ENCODE measurements around the gene SEMG1. TPM values are rescaled to one million over a fixed set of nuclear protein-coding genes. Genes with fewer than 3 reads are reported as not detected.

Gene SEMG1
- not detected for total RNA-seq

GRCh38 chr20:45206725-45207124 lies at the start of gene SEMG1:
Gene SEMG1, plus strand, starts transcription at chr20:45207033. Its CDS starts 21 bp downstream, at chr20:45207054.
- ATAC-seq (no peak), DNase-seq (no peak)
- H3K4me1 Mint-ChIP-seq (ENCODE audit: low read depth), result no peaks in the 10 kb centered on the region
- peaks cover 2% of the 10 kb centered on the region for H3K36me3 Mint-ChIP-seq (ENCODE audit: insufficient read depth)
- peaks cover 10% of the 10 kb centered on the region for H3K9me3 Mint-ChIP-seq
- peaks cover 48% of the 10 kb centered on the region for H3K27me3 Mint-ChIP-seq (ENCODE audit: low read depth)
- H3K4me3 Mint-ChIP-seq, result no peak within 1 kb of the TSS

- peaks cover 50% of the 10 kb centered on the region for H3K27me3 Mint-ChIP-seq (ENCODE audit: low read depth)
These were observed 48.9 kb upstream of the SEMG1 start for GRCh38 chr20:45157962-45158361.

GRCh38 chr20:45163083-45163803 lies 43.6 kb upstream of the SEMG1 start:
- Mint-ChIP-seq H3K4me1 (ENCODE audit: low read depth) (no peaks in the 10 kb centered on the region), H3K9me3 (peaks cover 47% of the 10 kb centered on the region), H3K27me3 (ENCODE audit: low read depth) (peaks cover 57% of the 10 kb centered on the region), H3K4me3 (no peak overlapping the region), H3K36me3 (ENCODE audit: insufficient read depth) (peaks cover 5% of the 10 kb centered on the region)
- ATAC-seq (no peak), DNase-seq (no peak)

More at GRCh38 chr20:45157962-45158361, 48.9 kb upstream of the SEMG1 start:
- ATAC-seq (no peak), DNase-seq (no peak)
- peaks cover 38% of the 10 kb centered on the region for H3K9me3 Mint-ChIP-seq
- no peaks in the 10 kb centered on the region for H3K4me1 Mint-ChIP-seq (ENCODE audit: low read depth)
- H3K36me3 Mint-ChIP-seq (ENCODE audit: insufficient read depth), result peaks cover 5% of the 10 kb centered on the region
- no peak overlapping the region for H3K4me3 Mint-ChIP-seq

- H3K36me3 Mint-ChIP-seq (ENCODE audit: insufficient read depth), result peaks cover 5% of the 10 kb centered on the region
- H3K9me3 Mint-ChIP-seq, result peaks cover 32% of the 10 kb centered on the region
- no peaks in the 10 kb centered on the region for H3K4me1 Mint-ChIP-seq (ENCODE audit: low read depth)
- DNase-seq, result no peak
- no peak overlapping the region for H3K4me3 Mint-ChIP-seq
- peaks cover 57% of the 10 kb centered on the region for H3K27me3 Mint-ChIP-seq (ENCODE audit: low read depth)
- ATAC-seq, result no peak
These were observed 41.9 kb upstream of the SEMG1 start for GRCh38 chr20:45164906-45165305.

GRCh38 chr20:45173522-45173921 lies 33.3 kb upstream of the SEMG1 start:
- Mint-ChIP-seq H3K27me3 (ENCODE audit: low read depth) (peaks cover 12% of the 10 kb centered on the region), H3K4me3 (no peak overlapping the region), H3K36me3 (ENCODE audit: insufficient read depth) (no peaks in the 10 kb centered on the region), H3K4me1 (ENCODE audit: low read depth) (no peaks in the 10 kb centered on the region), H3K9me3 (no peaks in the 10 kb centered on the region)
- DNase-seq (no peak), ATAC-seq (no peak)

GRCh38 chr20:45174434-45175364 lies 32.1 kb upstream of the SEMG1 start, which contains the start of gene PI3:
Gene PI3, plus strand, starts transcription at chr20:45174902. Its CDS starts 21 bp downstream, at chr20:45174923.
- no peaks in the 10 kb centered on the region for H3K9me3 Mint-ChIP-seq
- DNase-seq (no peak), ATAC-seq (no peak)
- no peak within 1 kb of the TSS for H3K4me3 Mint-ChIP-seq
- H3K36me3 Mint-ChIP-seq (ENCODE audit: insufficient read depth), result no peaks in the 10 kb centered on the region
- peaks cover 12% of the 10 kb centered on the region for H3K27me3 Mint-ChIP-seq (ENCODE audit: low read depth)
- H3K4me1 Mint-ChIP-seq (ENCODE audit: low read depth), result no peaks in the 10 kb centered on the region

GRCh38 chr20:45176526-45177267 lies 30.1 kb upstream of the SEMG1 start:
- ATAC-seq, result no peak
- H3K27me3 Mint-ChIP-seq (ENCODE audit: low read depth), result peaks cover 8% of the 10 kb centered on the region
- H3K36me3 Mint-ChIP-seq (ENCODE audit: insufficient read depth), result no peaks in the 10 kb centered on the region
- no peak overlapping the region for H3K4me3 Mint-ChIP-seq
- H3K9me3 Mint-ChIP-seq, result no peaks in the 10 kb centered on the region
- H3K4me1 Mint-ChIP-seq (ENCODE audit: low read depth), result no peaks in the 10 kb centered on the region
- no peak for DNase-seq

GRCh38 chr20:45179166-45179565 lies 27.7 kb upstream of the SEMG1 start:
- Mint-ChIP-seq H3K4me1 (ENCODE audit: low read depth) (no peaks in the 10 kb centered on the region), H3K27me3 (ENCODE audit: low read depth) (peaks cover 11% of the 10 kb centered on the region), H3K4me3 (no peak overlapping the region), H3K36me3 (ENCODE audit: insufficient read depth) (no peaks in the 10 kb centered on the region), H3K9me3 (no peaks in the 10 kb centered on the region)
- ATAC-seq, result no peak
- no peak for DNase-seq

- ATAC-seq, result no peak
- no peaks in the 10 kb centered on the region for H3K36me3 Mint-ChIP-seq (ENCODE audit: insufficient read depth)
- peaks cover 3% of the 10 kb centered on the region for H3K27me3 Mint-ChIP-seq (ENCODE audit: low read depth)
- no peak overlapping the region for H3K4me3 Mint-ChIP-seq
- no peak for DNase-seq
- no peaks in the 10 kb centered on the region for H3K4me1 Mint-ChIP-seq (ENCODE audit: low read depth)
- no peaks in the 10 kb centered on the region for H3K9me3 Mint-ChIP-seq
These were observed 25.2 kb upstream of the SEMG1 start for GRCh38 chr20:45181639-45182038.

- Mint-ChIP-seq H3K4me3 (no peak overlapping the region), H3K4me1 (ENCODE audit: low read depth) (no peaks in the 10 kb centered on the region), H3K9me3 (no peaks in the 10 kb centered on the region)
These were observed 23.7 kb upstream of the SEMG1 start for GRCh38 chr20:45183084-45183483.

GRCh38 chr20:45187693-45188092 lies 19.1 kb upstream of the SEMG1 start:
- ATAC-seq (no peak), DNase-seq (no peak)
- H3K4me1 Mint-ChIP-seq (ENCODE audit: low read depth), result no peaks in the 10 kb centered on the region
- H3K27me3 Mint-ChIP-seq (ENCODE audit: low read depth), result peaks cover 5% of the 10 kb centered on the region
- H3K9me3 Mint-ChIP-seq, result no peaks in the 10 kb centered on the region
- H3K4me3 Mint-ChIP-seq, result no peak overlapping the region
- no peaks in the 10 kb centered on the region for H3K36me3 Mint-ChIP-seq (ENCODE audit: insufficient read depth)

More at GRCh38 chr20:45183084-45183483, 23.7 kb upstream of the SEMG1 start:
- ATAC-seq, result no peak
- Mint-ChIP-seq H3K27me3 (ENCODE audit: low read depth) (peaks cover 3% of the 10 kb centered on the region), H3K36me3 (ENCODE audit: insufficient read depth) (no peaks in the 10 kb centered on the region)
- no peak for DNase-seq

GRCh38 chr20:45189067-45189609 lies 17.7 kb upstream of the SEMG1 start:
- peaks cover 3% of the 10 kb centered on the region for H3K27me3 Mint-ChIP-seq (ENCODE audit: low read depth)
- no peak overlapping the region for H3K4me3 Mint-ChIP-seq
- no peak for DNase-seq
- H3K36me3 Mint-ChIP-seq (ENCODE audit: insufficient read depth), result no peaks in the 10 kb centered on the region
- no peak for ATAC-seq
- no peaks in the 10 kb centered on the region for H3K4me1 Mint-ChIP-seq (ENCODE audit: low read depth)
- H3K9me3 Mint-ChIP-seq, result no peaks in the 10 kb centered on the region

- H3K4me3 Mint-ChIP-seq, result no peak overlapping the region
- peaks cover 6% of the 10 kb centered on the region for H3K27me3 Mint-ChIP-seq (ENCODE audit: low read depth)
- no peaks in the 10 kb centered on the region for H3K4me1 Mint-ChIP-seq (ENCODE audit: low read depth)
- no peaks in the 10 kb centered on the region for H3K9me3 Mint-ChIP-seq
- no peaks in the 10 kb centered on the region for H3K36me3 Mint-ChIP-seq (ENCODE audit: insufficient read depth)
- no peak for ATAC-seq
- no peak for DNase-seq
These were observed 17.0 kb upstream of the SEMG1 start for GRCh38 chr20:45189861-45190260.

- DNase-seq (no peak), ATAC-seq (no peak)
- Mint-ChIP-seq H3K4me1 (ENCODE audit: low read depth) (no peaks in the 10 kb centered on the region), H3K4me3 (no peak overlapping the region), H3K9me3 (no peaks in the 10 kb centered on the region), H3K36me3 (ENCODE audit: insufficient read depth) (no peaks in the 10 kb centered on the region), H3K27me3 (ENCODE audit: low read depth) (peaks cover 7% of the 10 kb centered on the region)
These were observed 14.9 kb upstream of the SEMG1 start for GRCh38 chr20:45191926-45192325.

Measured in activated T-cell treated with anti-CD3 and anti-CD28 coated beads, Interleukin-2, amount 50 U/mL, for 4 hours (primary cell).